HG02840 (cell line): ENCODE measurements around the gene PCDHA1.
"Not testable (repeated sequence)": the region's sequence is repeated elsewhere in the genome, so short reads cannot be mapped to it uniquely, and the experiment has no call there.

Experiments
- ATAC-seq: cut with Tn5 transposase; IDR thresholded peaks from one replicate; pipeline ENCODE4 v1.9.1; 2021; ENCODE audit warnings: mild to moderate bottlenecking, moderate library complexity, moderate number of reproducible peaks; ENCODE audit not compliant: unreplicated experiment, low FRiP score

Gene PCDHA1

DNA sequence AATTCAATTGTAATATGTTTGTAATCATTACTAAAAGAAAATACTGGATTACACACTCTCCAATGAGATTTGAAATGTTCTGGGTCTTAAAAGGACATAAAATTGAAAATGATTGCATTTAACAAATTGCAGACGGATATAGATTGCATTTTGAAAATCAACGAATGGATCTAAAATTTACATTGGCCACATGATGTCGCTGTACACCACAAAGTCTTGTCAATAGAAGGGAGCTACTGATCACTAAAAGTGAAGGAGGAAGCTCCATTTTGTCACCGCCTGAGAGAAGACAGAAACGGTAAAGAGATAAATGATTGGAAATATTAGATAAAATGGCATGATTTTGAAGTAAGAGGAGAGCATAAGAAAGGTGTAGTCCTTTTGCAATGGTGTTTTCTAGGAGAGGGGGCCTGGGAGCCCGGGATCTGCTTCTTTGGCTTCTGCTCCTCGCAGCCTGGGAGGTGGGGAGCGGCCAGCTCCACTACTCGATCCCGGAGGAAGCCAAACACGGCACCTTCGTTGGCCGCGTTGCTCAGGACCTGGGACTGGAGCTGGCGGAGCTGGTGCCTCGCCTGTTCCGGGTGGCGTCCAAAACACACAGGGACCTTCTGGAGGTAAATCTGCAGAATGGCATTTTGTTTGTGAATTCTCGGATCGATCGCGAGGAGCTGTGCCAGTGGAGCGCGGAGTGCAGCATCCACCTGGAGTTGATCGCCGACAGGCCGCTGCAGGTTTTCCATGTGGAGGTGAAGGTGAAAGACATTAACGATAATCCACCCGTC is at the start of gene PCDHA1:
Gene PCDHA1, plus strand, starts transcription at position 236 of the 782 bp plus-strand sequence.
- no peak for ATAC-seq

DNA sequence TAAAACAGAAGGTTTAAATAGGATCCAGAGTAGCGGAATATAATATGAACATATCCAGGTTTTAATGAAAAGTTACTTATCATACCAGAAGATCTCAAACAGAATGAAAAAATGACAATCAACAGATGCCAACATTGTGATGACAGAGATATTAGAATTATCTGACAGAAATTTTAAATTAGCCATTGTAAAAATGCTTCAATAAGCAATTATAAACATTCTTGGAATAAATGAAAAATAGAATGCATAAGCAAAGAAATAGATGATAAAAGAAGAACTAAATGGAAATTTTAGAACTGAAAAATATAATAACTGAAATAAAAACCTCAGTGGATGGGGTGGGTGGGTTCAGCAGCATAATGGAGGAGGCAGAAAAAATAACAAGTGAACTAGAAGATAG is 48.5 kb upstream of the PCDHA1 start:
- no peak for ATAC-seq

DNA sequence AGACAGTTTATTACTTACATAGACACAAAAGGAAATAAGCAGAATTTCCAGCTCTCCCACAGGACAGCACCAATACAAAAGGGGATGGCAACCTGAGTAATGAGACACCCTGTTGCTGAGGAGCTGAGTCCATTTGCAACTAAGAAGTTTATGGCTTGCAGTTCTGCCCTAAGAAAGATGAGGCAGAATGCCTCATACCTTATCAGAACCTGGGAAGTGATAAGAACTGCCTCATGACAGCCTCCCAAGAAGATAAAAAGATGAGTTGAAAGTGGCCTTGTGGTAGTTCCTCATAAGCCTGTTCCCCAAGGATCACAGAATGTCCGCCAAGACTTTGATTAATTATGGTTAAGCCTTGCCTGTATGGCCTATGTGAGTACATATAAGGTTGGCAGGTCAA is 44.0 kb upstream of the PCDHA1 start:
- no peak for ATAC-seq

DNA sequence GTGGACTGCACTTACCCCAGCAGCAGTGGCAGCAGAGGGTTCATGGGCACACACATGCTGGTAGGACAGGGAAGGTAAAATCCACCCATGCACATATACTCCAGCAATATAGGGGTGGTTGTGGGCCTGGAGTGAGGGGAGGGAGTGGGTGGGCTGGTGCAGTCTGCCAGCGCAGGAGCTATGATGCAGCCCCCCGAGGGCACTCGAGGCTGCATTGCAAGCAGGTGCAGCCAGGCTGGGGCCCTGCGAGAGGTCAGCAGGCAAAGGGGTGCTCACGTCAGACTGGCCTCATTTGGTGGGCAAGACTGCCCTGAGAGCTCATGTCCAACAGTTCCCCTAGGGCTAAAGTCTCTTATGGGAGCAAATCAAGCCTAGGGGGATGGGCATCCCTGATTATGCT is 32.4 kb upstream of the PCDHA1 start:
- ATAC-seq, result no peak

DNA sequence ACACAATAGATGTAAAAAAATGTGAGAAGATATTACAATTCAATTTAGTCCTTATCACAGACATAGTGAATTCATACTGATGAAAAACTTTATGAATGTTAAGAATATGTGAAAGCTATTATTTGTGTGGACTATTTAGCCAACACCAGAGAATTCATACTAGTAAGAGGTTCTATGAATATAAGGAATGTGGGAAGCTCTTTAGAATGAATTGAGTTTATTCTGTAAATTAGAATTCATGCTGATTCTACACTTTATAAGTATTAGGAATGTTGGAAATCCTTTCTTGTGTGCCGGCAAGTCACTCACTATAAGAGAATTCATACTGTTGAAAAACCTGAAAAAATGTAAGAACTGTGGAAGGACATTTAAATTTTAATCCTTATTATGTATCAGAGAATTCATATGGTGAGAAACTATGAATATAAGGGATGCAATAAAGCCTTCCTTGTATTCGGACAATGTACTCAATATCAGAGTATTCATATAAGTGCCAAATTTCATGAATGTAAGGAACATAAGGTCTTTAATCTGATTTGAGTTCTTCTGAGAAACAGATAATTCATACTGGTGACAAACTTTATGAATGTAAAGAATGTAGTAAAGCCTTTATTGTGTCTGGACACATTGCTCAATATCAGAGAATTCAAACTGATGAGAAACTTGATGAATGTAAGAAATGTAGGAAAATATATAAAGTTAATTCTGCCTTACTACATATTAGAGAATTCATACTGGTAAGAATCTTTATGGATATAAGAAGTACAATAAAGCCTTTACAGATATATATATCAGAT is 21.6 kb upstream of the PCDHA1 start:
- no peak for ATAC-seq

DNA sequence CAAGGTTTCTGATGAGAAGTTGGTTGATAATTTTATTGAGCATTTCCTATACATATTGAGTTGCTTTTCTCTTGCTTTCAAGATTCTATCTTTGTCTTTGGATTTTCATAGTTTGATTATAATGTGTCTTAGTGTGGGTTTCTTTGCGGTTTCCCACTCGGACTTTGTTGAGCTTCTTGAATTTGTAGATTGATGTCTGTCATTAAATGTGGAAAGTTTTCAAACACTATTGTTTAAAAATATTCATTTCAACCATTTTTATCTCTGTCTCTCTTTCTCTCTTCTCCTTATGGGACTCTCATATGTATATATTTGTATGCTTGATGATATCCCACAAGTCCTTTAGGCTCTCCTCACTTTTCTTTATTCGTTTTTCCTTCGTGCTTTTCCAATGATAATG is 18.5 kb upstream of the PCDHA1 start:
- ATAC-seq, result no peak

DNA sequence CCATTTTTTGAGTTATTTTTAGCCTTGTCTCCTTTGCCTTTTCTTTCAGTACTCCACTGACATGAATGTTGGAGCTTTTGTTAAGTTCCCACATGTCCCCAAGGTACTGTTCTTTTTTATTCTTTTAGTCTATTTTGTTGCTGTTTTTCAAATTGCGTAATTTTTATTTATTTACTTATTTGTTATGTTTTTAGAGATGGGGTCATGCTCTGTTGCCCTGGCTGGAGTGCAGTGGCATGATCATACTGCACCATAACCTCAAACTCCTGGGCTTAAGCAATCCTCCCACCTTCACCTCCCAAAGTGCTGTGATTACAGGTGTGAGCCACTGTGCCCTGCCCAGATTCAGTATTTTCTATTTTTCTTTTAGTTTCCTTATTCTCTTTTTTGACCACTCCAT is 5.4 kb upstream of the PCDHA1 start:
- ATAC-seq, result no peak

DNA sequence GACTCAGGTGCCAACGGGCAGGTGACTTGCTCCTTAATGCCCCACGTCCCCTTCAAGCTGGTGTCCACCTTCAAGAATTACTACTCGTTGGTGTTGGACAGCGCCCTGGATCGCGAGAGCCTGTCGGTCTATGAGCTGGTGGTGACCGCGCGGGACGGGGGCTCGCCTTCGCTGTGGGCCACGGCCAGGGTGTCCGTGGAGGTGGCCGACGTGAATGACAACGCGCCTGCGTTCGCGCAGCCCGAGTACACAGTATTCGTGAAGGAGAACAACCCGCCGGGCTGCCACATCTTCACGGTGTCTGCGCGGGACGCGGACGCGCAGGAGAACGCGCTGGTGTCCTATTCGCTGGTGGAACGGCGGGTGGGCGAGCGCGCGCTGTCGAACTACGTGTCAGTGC is 1.5 kb downstream of the PCDHA1 start:
- not testable (repeated sequence) for ATAC-seq

DNA sequence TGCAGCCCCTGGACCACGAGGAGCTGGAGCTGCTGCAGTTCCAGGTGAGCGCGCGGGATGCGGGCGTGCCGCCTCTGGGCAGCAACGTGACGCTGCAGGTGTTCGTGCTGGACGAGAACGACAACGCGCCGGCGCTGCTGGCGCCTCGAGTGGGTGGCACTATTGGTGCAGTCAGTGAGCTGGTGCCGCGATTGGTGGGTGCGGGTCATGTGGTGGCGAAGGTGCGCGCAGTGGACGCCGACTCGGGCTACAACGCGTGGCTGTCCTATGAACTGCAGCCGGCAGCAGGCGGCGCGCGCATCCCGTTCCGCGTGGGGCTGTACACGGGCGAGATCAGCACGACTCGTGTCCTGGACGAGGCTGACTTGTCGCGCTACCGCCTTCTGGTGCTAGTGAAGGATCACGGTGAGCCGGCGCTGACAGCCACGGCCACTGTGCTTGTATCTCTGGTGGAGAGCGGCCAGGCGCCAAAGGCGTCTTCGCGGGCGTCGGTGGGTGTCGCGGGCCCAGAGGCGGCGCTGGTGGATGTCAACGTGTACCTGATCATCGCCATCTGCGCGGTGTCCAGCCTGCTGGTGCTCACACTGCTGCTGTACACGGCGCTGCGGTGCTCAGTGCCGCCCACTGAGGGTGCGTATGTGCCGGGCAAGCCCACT is 2.0 kb downstream of the PCDHA1 start:
- ATAC-seq, result not testable (repeated sequence)

DNA sequence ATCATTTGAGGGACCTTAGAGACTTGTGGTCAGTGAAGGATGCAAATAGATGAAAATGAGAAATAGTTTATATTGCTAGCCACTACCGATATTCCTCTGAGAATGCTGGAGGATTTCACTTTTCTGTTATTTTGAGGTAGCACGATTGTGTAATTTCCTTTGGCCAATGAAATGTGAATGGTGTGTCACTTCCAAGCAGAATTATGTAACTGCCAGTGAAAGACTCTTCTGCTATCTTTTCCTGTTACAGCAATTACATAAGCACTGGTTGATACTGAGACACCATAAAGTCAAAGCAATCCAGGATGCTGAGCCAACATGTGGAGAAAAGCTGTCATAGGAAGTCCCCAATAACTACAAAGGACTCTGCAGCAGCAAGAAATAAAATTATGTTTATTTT is 5.1 kb downstream of the PCDHA1 start:
- ATAC-seq, result no peak

DNA sequence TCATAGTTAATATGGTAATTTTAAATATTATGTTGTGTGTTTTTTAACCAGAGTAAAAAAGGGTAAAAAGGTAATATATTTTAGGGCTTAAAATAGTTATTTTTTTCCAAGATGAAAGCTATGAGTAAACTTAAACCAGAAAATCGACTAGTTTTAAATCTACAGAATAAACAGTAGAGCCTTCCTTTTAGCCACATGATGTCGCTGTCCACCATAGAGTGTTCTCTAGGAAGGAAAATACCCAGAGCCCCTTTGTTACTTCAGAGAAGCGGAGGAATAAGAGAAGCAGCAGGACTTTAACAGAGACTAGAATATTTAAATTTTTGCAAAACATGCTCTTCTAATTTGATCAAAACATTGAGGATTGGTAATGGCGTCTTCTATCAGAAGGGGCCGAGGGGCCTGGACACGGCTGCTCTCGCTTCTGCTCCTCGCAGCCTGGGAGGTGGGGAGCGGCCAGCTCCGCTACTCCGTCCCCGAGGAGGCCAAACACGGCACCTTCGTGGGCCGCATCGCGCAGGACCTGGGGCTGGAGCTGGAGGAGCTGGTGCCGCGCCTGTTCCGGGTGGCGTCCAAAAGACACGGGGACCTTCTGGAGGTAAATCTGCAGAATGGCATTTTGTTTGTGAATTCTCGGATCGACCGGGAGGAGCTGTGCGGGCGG is 8.8 kb downstream of the PCDHA1 start, which contains the start of gene PCDHA2:
Gene PCDHA2, plus strand, starts transcription at position 258 of the 664 bp plus-strand sequence.
- ATAC-seq, result no peak

DNA sequence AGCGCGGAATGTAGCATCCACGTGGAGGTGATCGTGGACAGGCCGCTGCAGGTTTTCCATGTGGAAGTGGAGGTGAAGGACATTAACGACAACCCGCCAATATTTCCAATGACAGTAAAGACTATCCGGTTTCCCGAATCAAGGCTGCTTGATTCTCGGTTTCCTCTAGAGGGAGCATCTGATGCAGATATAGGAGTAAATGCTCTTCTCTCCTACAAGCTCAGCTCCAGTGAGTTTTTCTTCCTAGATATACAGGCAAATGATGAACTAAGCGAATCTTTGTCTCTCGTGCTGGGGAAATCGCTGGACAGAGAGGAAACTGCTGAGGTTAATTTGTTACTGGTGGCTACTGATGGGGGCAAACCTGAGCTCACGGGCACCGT is 9.3 kb downstream of the PCDHA1 start:
- no peak for ATAC-seq

DNA sequence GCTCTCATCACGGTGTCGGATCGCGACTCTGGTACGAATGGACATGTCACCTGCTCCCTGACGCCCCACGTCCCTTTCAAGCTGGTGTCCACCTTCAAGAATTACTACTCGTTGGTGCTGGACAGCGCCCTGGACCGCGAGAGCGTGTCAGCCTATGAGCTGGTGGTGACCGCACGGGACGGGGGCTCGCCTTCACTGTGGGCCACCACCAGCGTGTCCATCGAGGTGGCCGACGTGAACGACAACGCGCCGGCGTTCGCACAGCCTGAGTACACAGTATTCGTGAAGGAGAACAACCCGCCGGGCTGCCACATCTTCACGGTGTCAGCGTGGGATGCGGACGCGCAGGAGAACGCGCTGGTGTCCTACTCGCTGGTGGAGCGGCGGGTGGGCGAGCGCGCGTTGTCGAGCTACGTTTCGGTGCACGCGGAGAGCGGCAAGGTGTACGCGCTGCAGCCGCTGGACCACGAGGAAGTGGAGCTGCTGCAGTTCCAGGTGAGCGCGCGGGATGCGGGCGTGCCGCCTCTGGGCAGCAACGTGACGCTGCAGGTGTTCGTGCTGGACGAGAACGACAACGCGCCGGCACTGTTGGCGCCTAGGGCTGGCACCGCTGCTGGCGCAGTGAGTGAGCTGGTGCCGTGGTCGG is 10.3 kb downstream of the PCDHA1 start:
- ATAC-seq, result not testable (repeated sequence)

DNA sequence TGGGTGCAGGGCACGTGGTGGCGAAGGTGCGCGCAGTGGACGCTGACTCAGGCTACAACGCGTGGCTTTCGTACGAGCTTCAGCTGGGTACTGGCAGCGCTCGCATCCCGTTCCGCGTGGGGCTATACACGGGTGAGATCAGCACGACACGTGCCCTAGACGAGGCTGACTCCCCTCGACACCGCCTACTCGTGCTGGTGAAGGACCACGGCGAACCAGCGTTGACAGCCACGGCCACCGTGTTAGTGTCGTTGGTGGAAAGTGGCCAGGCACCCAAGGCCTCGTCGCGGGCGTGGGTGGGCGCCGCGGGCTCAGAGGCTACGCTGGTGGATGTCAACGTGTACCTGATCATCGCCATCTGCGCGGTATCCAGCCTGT is 10.8 kb downstream of the PCDHA1 start:
- no peak for ATAC-seq

DNA sequence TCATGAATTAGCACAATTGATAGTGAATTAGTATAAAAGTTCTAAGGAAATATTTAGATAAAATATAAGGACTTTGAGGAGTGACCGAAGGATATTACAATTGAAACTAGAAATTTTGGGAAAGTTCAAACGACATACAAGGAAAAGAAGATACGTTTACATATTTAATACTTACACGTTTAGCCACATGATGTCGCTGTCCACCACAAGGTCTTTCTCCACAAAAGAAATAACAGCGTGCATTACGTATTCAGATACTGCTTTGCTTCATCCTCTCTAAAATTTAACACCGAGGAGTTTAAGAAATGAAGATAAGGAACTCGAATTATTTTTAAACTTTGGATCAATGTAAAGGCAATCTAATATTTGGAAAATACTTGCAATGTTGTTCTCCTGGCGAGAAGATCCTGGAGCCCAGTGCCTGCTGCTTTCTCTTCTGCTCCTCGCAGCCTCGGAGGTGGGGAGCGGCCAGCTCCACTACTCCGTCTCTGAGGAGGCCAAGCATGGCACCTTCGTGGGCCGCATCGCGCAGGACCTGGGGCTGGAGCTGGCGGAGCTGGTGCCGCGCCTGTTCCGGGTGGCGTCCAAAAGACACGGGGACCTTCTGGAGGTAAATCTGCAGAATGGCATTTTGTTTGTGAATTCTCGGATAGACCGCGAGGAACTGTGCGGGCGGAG is 15.0 kb downstream of the PCDHA1 start, which contains the start of gene PCDHA3:
Gene PCDHA3, plus strand, starts transcription at position 242 of the 678 bp plus-strand sequence.
- no peak for ATAC-seq

DNA sequence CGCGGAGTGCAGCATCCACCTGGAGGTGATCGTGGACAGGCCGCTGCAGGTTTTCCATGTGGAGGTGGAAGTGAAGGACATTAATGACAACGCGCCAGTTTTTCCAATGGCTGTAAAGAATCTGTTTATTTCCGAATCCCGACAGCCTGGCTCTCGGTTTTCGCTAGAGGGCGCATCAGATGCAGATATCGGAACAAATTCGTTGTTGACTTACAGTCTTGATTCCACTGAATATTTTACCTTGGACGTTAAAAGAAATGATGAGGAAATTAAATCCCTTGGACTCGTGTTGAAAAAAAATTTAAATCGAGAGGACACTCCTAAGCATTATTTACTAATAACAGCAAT is 15.5 kb downstream of the PCDHA1 start:
- no peak for ATAC-seq

DNA sequence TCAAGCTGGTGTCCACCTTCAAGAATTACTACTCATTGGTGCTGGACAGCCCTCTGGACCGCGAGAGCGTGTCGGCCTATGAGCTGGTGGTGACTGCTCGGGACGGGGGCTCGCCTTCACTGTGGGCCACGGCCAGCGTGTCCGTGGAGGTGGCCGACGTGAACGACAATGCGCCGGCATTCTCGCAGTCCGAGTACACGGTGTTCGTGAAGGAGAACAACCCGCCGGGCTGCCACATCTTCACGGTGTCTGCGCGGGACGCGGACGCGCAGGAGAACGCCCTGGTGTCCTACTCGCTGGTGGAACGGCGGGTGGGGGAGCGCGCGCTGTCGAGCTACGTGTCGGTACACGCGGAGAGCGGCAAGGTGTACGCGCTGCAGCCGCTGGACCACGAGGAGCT is 16.4 kb downstream of the PCDHA1 start:
- ATAC-seq, result not testable (repeated sequence)

DNA sequence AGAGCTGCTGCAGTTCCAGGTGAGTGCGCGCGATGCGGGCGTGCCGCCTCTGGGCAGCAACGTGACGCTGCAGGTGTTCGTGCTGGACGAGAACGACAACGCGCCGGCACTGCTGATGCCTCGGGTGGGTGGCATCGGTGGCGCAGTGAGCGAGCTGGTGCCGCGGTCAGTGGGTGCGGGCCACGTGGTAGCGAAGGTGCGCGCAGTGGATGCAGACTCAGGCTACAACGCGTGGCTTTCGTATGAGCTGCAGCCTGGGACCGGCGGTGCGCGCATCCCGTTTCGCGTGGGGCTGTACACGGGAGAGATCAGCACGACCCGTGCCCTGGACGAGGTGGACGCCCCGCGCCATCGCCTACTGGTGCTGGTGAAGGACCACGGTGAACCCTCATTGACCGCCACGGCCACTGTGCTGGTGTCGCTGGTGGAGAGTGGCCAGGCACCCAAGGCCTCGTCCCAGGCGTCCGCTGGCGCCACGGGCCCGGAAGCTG is 16.9 kb downstream of the PCDHA1 start:
- ATAC-seq, result no peak
